ENCODE results near the gene SUV39H1. TPM values are rescaled to one million over a fixed set of nuclear protein-coding genes. Genes with fewer than 3 reads are reported as not detected.

Gene SUV39H1
- total RNA-seq, 6 donors from 2014 or later: 1.2 to 7.3 (median 6.0) TPM

GRCh38 chrX:48720577-48721250 lies 24.2 kb downstream of the SUV39H1 start:
- no peaks in the 10 kb centered on the region for H3K27me3 ChIP-seq
- H3K27ac ChIP-seq: no peak overlapping the region
- no peak for DNase-seq
- WGBS, 2 donors: 63% methylated on average over 4 of the region's 4 CpGs; no CpG with 5 or more reads in 1 of the 2 donors
- H3K36me3 ChIP-seq: no peaks in the 10 kb centered on the region
- ATAC-seq (ENCODE audit: low FRiP score in 2 of 2): no peak
- no peaks in the 10 kb centered on the region for H3K4me1 ChIP-seq
- no peak for TF ChIP-seq POLR2AphosphoS5 (IDR thresholded peaks at IDR 0.05)
- TF ChIP-seq POLR2A (IDR thresholded peaks at IDR 0.05): no peak
- no peak for TF ChIP-seq EP300 (IDR thresholded peaks at IDR 0.05)
- TF ChIP-seq CTCF (IDR thresholded peaks at IDR 0.05): no peak
- peaks cover 0 to 6% (median 0%) of the 10 kb centered on the region in 4 donors for H3K9me3 ChIP-seq
- no peak overlapping the region for H3K4me3 ChIP-seq

- Histone ChIP-seq H3K4me1 (no peaks in the 10 kb centered on the region), H3K4me3 (no peak overlapping the region), H3K9me3 (peaks cover 0 to 6% (median 0%) of the 10 kb centered on the region in 4 donors), H3K36me3 (no peaks in the 10 kb centered on the region), H3K27me3 (no peaks in the 10 kb centered on the region), H3K27ac (no peak overlapping the region)
- TF ChIP-seq POLR2A (IDR thresholded peaks at IDR 0.05): no peak
- TF ChIP-seq POLR2AphosphoS5 (IDR thresholded peaks at IDR 0.05): no peak
- no peak for TF ChIP-seq EP300 (IDR thresholded peaks at IDR 0.05)
- no peak for TF ChIP-seq CTCF (IDR thresholded peaks at IDR 0.05)
- ATAC-seq (ENCODE audit: low FRiP score in 2 of 2) (no peak), DNase-seq (no peak)
These were observed 25.4 kb downstream of the SUV39H1 start for GRCh38 chrX:48721916-48722315.

GRCh38 chrX:48726596-48726995 lies 30.1 kb downstream of the SUV39H1 start:
- no peaks in the 10 kb centered on the region for H3K27me3 ChIP-seq
- TF ChIP-seq EP300 (IDR thresholded peaks at IDR 0.05) (no peak), CTCF (IDR thresholded peaks at IDR 0.05) (no peak), POLR2AphosphoS5 (IDR thresholded peaks at IDR 0.05) (no peak), POLR2A (IDR thresholded peaks at IDR 0.05) (no peak)
- WGBS, 2 donors: 88 to 93% methylated on average over 2 of the region's 2 CpGs
- ATAC-seq (ENCODE audit: low FRiP score in 2 of 2) (no peak), DNase-seq (no peak)
- no peak overlapping the region for H3K4me3 ChIP-seq
- peaks cover 0 to under 1% (median 0%) of the 10 kb centered on the region in 4 donors for H3K9me3 ChIP-seq
- no peaks in the 10 kb centered on the region for H3K36me3 ChIP-seq
- H3K27ac ChIP-seq: no peak overlapping the region
- no peaks in the 10 kb centered on the region for H3K4me1 ChIP-seq

GRCh38 chrX:48728653-48729052 lies 32.1 kb downstream of the SUV39H1 start:
- no peaks in the 10 kb centered on the region for H3K9me3 ChIP-seq
- no peak overlapping the region for H3K4me3 ChIP-seq
- TF ChIP-seq EP300 (IDR thresholded peaks at IDR 0.05): no peak
- TF ChIP-seq POLR2AphosphoS5 (IDR thresholded peaks at IDR 0.05): no peak
- TF ChIP-seq CTCF (IDR thresholded peaks at IDR 0.05): no peak
- TF ChIP-seq POLR2A (IDR thresholded peaks at IDR 0.05): no peak
- no peak overlapping the region for H3K27ac ChIP-seq
- no peaks in the 10 kb centered on the region for H3K4me1 ChIP-seq
- ATAC-seq (ENCODE audit: low FRiP score in 2 of 2) (no peak), DNase-seq (no peak)
- no peaks in the 10 kb centered on the region for H3K36me3 ChIP-seq
- no peaks in the 10 kb centered on the region for H3K27me3 ChIP-seq

- TF ChIP-seq POLR2A (IDR thresholded peaks at IDR 0.05) (no peak), POLR2AphosphoS5 (IDR thresholded peaks at IDR 0.05) (no peak), CTCF (IDR thresholded peaks at IDR 0.05) (no peak), EP300 (IDR thresholded peaks at IDR 0.05) (no peak)
- WGBS, 2 donors: 73 to 88% methylated on average over 1 of the region's 1 CpG
- peak overlapping the region in 1 of 4 donors; percentile 87 for H3K27ac ChIP-seq
These were observed 39.8 kb downstream of the SUV39H1 start for GRCh38 chrX:48736303-48736702.

More at GRCh38 chrX:48736303-48736702, 39.8 kb downstream of the SUV39H1 start:
- no peaks in the 10 kb centered on the region for H3K27me3 ChIP-seq
- no peak for DNase-seq
- no peak for ATAC-seq (ENCODE audit: low FRiP score in 2 of 2)
- H3K9me3 ChIP-seq: no peaks in the 10 kb centered on the region
- H3K4me1 ChIP-seq: peaks cover 0 to 4% (median 1%) of the 10 kb centered on the region in 4 donors
- H3K4me3 ChIP-seq: peak overlapping the region in 1 of 4 donors; percentile 60
- no peaks in the 10 kb centered on the region for H3K36me3 ChIP-seq

All from upper lobe of left lung (tissue), 6 donors.